Neural crest cell (in vitro differentiated cells): ENCODE data around the gene KCNQ4. TPM values are rescaled to one million over a fixed set of nuclear protein-coding genes. Genes with fewer than 3 reads are reported as not detected.
A peak's percentile ranks its signal among the peaks of the same experiment; 100 is the strongest.

Experiments
- DNase-seq: peaks from one replicate; pipeline ENCODE4 v3.0.0; 2021; ENCODE audit warnings: low read depth, mixed read lengths, low spot score
- H3K27ac Mint-ChIP-seq: one replicate; pipeline ENCODE4 v1.8.0; 2021; ENCODE audit warnings: mild to moderate bottlenecking, mixed read lengths; ENCODE audit not compliant: unreplicated experiment
- H3K27me3 Mint-ChIP-seq: 2 replicates; pipeline ENCODE4 v1.8.0; 2021; ENCODE audit warnings: low read depth, mild to moderate bottlenecking, mixed read lengths
- H3K36me3 Mint-ChIP-seq: 2 replicates; pipeline ENCODE4 v1.8.0; 2021; ENCODE audit warnings: low read depth, mild to moderate bottlenecking, mixed read lengths
- H3K4me1 Mint-ChIP-seq: 2 replicates; pipeline ENCODE4 v1.8.0; 2021; ENCODE audit warnings: mixed read lengths
- H3K4me3 Mint-ChIP-seq: one replicate; pipeline ENCODE4 v1.8.0; 2021; ENCODE audit warnings: mild to moderate bottlenecking, mixed read lengths
- H3K9me3 Mint-ChIP-seq: 2 replicates; pipeline ENCODE4 v1.8.0; 2021; ENCODE audit warnings: mixed read lengths
- CTCF ChIP-seq: fragments of 200-600 bp; sonication (generic); conservative IDR thresholded peaks from 2 replicates; pipeline ENCODE4 v1.5.0; 2021; ENCODE audit warnings: antibody characterized with exemption, mild to moderate bottlenecking
- total RNA-seq: library from RNA; stranded (reverse); gene quantifications from 2 replicates; pipeline ENCODE4 v1.2.1, GENCODE V29; 2021

Gene KCNQ4
- total RNA-seq, 1 donor from 2014 or later, result 0.89 TPM

- H3K4me1 Mint-ChIP-seq, result peaks cover 6% of the 10 kb centered on the region
- peaks cover 28% of the 10 kb centered on the region for H3K36me3 Mint-ChIP-seq
- TF ChIP-seq CTCF, result no peak
- peaks cover 7% of the 10 kb centered on the region for H3K27me3 Mint-ChIP-seq
- peak overlapping the region; percentile 27 for H3K27ac Mint-ChIP-seq
- H3K4me3 Mint-ChIP-seq, result no peak overlapping the region
- H3K9me3 Mint-ChIP-seq, result peaks cover 3% of the 10 kb centered on the region
- DNase-seq, result no peak
Measured at GRCh38 chr1:40776236-40777072, 7.1 kb upstream of the KCNQ4 start.

GRCh38 chr1:40777224-40777970 is 6.2 kb upstream of the KCNQ4 start:
- Mint-ChIP-seq H3K27ac (no peak overlapping the region), H3K4me1 (peaks cover 11% of the 10 kb centered on the region), H3K9me3 (peaks cover 3% of the 10 kb centered on the region), H3K36me3 (peaks cover 28% of the 10 kb centered on the region), H3K27me3 (peaks cover 14% of the 10 kb centered on the region), H3K4me3 (no peak overlapping the region)
- TF ChIP-seq CTCF, result no peak
- DNase-seq, result no peak

- H3K4me3 Mint-ChIP-seq, result peak overlapping the region; percentile 82
- peaks cover 34% of the 10 kb centered on the region for H3K27me3 Mint-ChIP-seq
- H3K36me3 Mint-ChIP-seq, result peaks cover 22% of the 10 kb centered on the region
- TF ChIP-seq CTCF, result no peak
- no peak for DNase-seq
- no peak overlapping the region for H3K27ac Mint-ChIP-seq
- H3K4me1 Mint-ChIP-seq, result peaks cover 33% of the 10 kb centered on the region
- H3K9me3 Mint-ChIP-seq, result peaks cover 3% of the 10 kb centered on the region
Measured at GRCh38 chr1:40780678-40781607, 2.6 kb upstream of the KCNQ4 start.

GRCh38 chr1:40781608-40781971 is 2.0 kb upstream of the KCNQ4 start:
- H3K4me1 Mint-ChIP-seq, result peaks cover 33% of the 10 kb centered on the region
- H3K4me3 Mint-ChIP-seq, result peak overlapping the region; percentile 82
- peaks cover 34% of the 10 kb centered on the region for H3K27me3 Mint-ChIP-seq
- DNase-seq, result no peak
- H3K36me3 Mint-ChIP-seq, result peaks cover 16% of the 10 kb centered on the region
- peaks cover 2% of the 10 kb centered on the region for H3K9me3 Mint-ChIP-seq
- no peak overlapping the region for H3K27ac Mint-ChIP-seq
- no peak for TF ChIP-seq CTCF

GRCh38 chr1:40782371-40782956 is 1.1 kb upstream of the KCNQ4 start:
- peaks cover 35% of the 10 kb centered on the region for H3K4me1 Mint-ChIP-seq
- peak overlapping the region; percentile 82 for H3K4me3 Mint-ChIP-seq
- no peak for DNase-seq
- H3K27ac Mint-ChIP-seq, result no peak overlapping the region
- H3K36me3 Mint-ChIP-seq, result peaks cover 8% of the 10 kb centered on the region
- H3K27me3 Mint-ChIP-seq, result peaks cover 34% of the 10 kb centered on the region
- H3K9me3 Mint-ChIP-seq, result no peaks in the 10 kb centered on the region
- TF ChIP-seq CTCF, result peak; percentile 35
